BLaER1 (cell line): ENCODE data around the gene PTGES.

Experiments used
- H3K27ac ChIP-seq: shearing (Covaris generic); formaldehyde crosslinking; 2 replicates; pipeline ENCODE4 v1.8.1; 2022
- H3K27me3 ChIP-seq: shearing (Covaris generic); formaldehyde crosslinking; 2 replicates; pipeline ENCODE4 v1.8.1; 2022
- H3K36me3 ChIP-seq: shearing (Covaris generic); formaldehyde crosslinking; 2 replicates; pipeline ENCODE4 v1.8.1; 2022
- H3K4me1 ChIP-seq: shearing (Covaris generic); formaldehyde crosslinking; 2 replicates; pipeline ENCODE4 v1.8.1; 2022
- H3K4me2 ChIP-seq: shearing (Covaris generic); formaldehyde crosslinking; 2 replicates; pipeline ENCODE4 v1.8.1; 2022
- H3K4me3 ChIP-seq: shearing (Covaris generic); formaldehyde crosslinking; 2 replicates; pipeline ENCODE4 v1.8.1; 2022
- H3K9ac ChIP-seq: shearing (Covaris generic); formaldehyde crosslinking; 2 replicates; pipeline ENCODE4 v1.8.1; 2022
- H3K9me3 ChIP-seq: shearing (Covaris generic); formaldehyde crosslinking; 2 replicates; pipeline ENCODE4 v1.8.1; 2022
- H4K20me1 ChIP-seq: shearing (Covaris generic); formaldehyde crosslinking; 2 replicates; pipeline ENCODE4 v1.8.1; 2022
- Cebpa-rat ChIP-seq: shearing (Covaris generic); IDR thresholded peaks from 2 replicates; pipeline ENCODE4 v1.8.1; 2022

Gene PTGES

DNA sequence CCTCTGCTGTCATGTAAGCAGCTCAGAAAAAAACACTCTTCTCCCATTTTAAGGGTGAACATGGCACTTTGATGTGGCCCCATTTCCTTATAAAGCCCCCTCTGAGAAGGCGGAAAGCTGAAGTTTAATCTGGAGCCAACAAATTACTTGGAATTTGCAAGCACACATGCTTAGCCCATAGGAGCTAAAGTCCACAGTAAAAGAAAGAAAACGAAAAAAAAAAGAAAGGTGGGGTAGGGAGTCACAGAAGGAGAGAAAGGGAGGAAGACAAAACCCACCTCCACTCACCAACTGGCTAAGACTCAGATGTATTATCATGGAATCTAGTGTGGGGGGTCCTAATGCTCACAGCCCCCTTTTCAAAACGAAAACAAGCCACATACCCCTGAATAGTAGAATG is 57.0 kb downstream of the PTGES start:
- peaks cover 30% of the 10 kb centered on the region; the same call in 1 of the 2 replicates for H4K20me1 ChIP-seq
- H3K27ac ChIP-seq, result no peak overlapping the region
- no peaks in the 10 kb centered on the region for H3K9me3 ChIP-seq
- H3K36me3 ChIP-seq, result no peaks in the 10 kb centered on the region
- H3K4me2 ChIP-seq, result no peak overlapping the region
- H3K9ac ChIP-seq, result no peak overlapping the region
- peaks cover 71% of the 10 kb centered on the region for H3K27me3 ChIP-seq
- no peak for TF ChIP-seq Cebpa-rat
- no peaks in the 10 kb centered on the region; the same call in 1 of the 2 replicates for H3K4me1 ChIP-seq
- H3K4me3 ChIP-seq, result no peak overlapping the region

DNA sequence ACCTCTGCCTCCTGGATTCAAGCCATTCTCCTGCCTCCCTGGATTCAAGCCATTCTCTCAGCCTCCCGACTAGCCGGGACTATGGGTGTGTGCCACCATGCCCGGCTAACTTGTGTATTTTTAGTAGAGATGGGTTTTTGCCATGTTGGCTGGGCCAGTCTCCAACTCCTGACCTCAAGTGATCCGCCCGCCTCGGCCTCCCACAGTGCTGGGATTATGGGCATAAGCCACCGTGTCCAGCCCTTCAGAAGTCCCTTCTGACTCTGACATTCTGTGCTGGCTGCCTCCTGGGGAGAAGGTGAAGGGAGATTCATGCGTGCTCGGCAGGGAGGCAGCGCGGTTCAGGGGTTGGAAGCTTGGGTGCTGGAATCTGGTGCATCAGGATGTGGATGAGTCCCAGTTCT is 58.6 kb downstream of the PTGES start:
- no peak overlapping the region for H3K4me2 ChIP-seq
- no peak overlapping the region for H3K4me3 ChIP-seq
- H4K20me1 ChIP-seq, result peaks cover 30% of the 10 kb centered on the region; the same call in 1 of the 2 replicates
- H3K27ac ChIP-seq, result no peak overlapping the region
- H3K4me1 ChIP-seq, result no peaks in the 10 kb centered on the region; the same call in 1 of the 2 replicates
- TF ChIP-seq Cebpa-rat, result no peak
- no peaks in the 10 kb centered on the region for H3K36me3 ChIP-seq
- peaks cover 58% of the 10 kb centered on the region for H3K27me3 ChIP-seq
- H3K9me3 ChIP-seq, result no peaks in the 10 kb centered on the region
- H3K9ac ChIP-seq, result no peak overlapping the region

- no peaks in the 10 kb centered on the region for H3K36me3 ChIP-seq
- no peak overlapping the region for H3K27ac ChIP-seq
- peaks cover 53% of the 10 kb centered on the region for H3K27me3 ChIP-seq
- no peak for TF ChIP-seq Cebpa-rat
- H3K4me1 ChIP-seq, result no peaks in the 10 kb centered on the region; the same call in 1 of the 2 replicates
- H3K9ac ChIP-seq, result no peak overlapping the region
- no peak overlapping the region for H3K4me3 ChIP-seq
- peaks cover 27% of the 10 kb centered on the region; the same call in 1 of the 2 replicates for H4K20me1 ChIP-seq
- H3K9me3 ChIP-seq, result no peaks in the 10 kb centered on the region
- 0 out of 2 replicates have a peak overlapping the region, but pooled peaks have one; percentile 1 for H3K4me2 ChIP-seq
Observed at GRCh38 chr9:129693741-129694140, 59.1 kb downstream of the PTGES start.

- Histone ChIP-seq H3K9ac (no peak overlapping the region), H4K20me1 (peaks cover 22% of the 10 kb centered on the region; the same call in 1 of the 2 replicates), H3K4me3 (no peak overlapping the region), H3K4me1 (no peaks in the 10 kb centered on the region; the same call in 1 of the 2 replicates), H3K27ac (no peak overlapping the region), H3K27me3 (peaks cover 40% of the 10 kb centered on the region), H3K9me3 (no peaks in the 10 kb centered on the region), H3K36me3 (no peaks in the 10 kb centered on the region), H3K4me2 (no peak overlapping the region)
- TF ChIP-seq Cebpa-rat, result no peak
Observed at GRCh38 chr9:129692534-129692933, 60.3 kb downstream of the PTGES start.
